Lower leg skin (tissue), 3 donors: Measurements from ENCODE around the gene CACHD1.

ENCODE experiments used
- CTCF ChIP-seq, 3 donors: fragments of 450-650 bp; IDR thresholded peaks; one replicate each; pipeline ENCODE4 v1.5.1; 2016; ENCODE audit warnings: antibody characterized with exemption in 3 of 3, mild to moderate bottlenecking in 3 of 3, moderate library complexity in 2 of 3
- POLR2A ChIP-seq, 2 donors: fragments of 450-650 bp; IDR thresholded peaks; one replicate each; pipeline ENCODE4 v1.6.1; 2016 to 2017; ENCODE audit warnings: antibody characterized with exemption in 2 of 2, mild to moderate bottlenecking in 1 of 2, moderate library complexity in 1 of 2

- TF ChIP-seq POLR2A (IDR thresholded peaks at IDR 0.05) (no peak), CTCF (IDR thresholded peaks at IDR 0.05) (no peak)
These were observed 106.2 kb downstream of the CACHD1 start for GRCh38 chr1:64575881-64576676.
